ENCODE data around the gene SEC63. TPM values are rescaled to one million over a fixed set of nuclear protein-coding genes. Genes with fewer than 3 reads are reported as not detected.

The SEC63 gene
- total RNA-seq, 1 experiment from 2014 or later, result 51.3 TPM

- H4K20me1 ChIP-seq (ENCODE audit: insufficient read depth), result no peaks in the 10 kb centered on the region
- no peak for TF ChIP-seq EZH2phosphoT487 (IDR thresholded peaks at IDR 0.05; ENCODE audit: borderline replicate concordance)
- no peak for TF ChIP-seq CEBPB (IDR thresholded peaks at IDR 0.05; ENCODE audit: low read depth)
- TF ChIP-seq SRF (IDR thresholded peaks at IDR 0.05; ENCODE audit: low read depth), result no peak
- no peak for TF ChIP-seq REST (IDR thresholded peaks at IDR 0.05; ENCODE audit: low read depth)
- no peak for TF ChIP-seq SIN3A (IDR thresholded peaks at IDR 0.05; ENCODE audit: low read depth)
- H3K27me3 ChIP-seq (ENCODE audit: insufficient read depth, low read length), result no peaks in the 10 kb centered on the region
- ChIA-PET CTCF (no interaction called here), RAD21 (ENCODE audit: low non-redundant PET in 1 of 2, low total read pairs in 2 of 2, uncharacterized antibody in 2 of 2, unreplicated experiment in 2 of 2) (no interaction called here), POLR2A (no interaction called here)
- H3K9ac ChIP-seq (ENCODE audit: low read length), result no peak overlapping the region
- H3K4me3 ChIP-seq (replicated peaks in 1 of 2; ENCODE audit: low read depth in 1 of 2, low read length in 2 of 2), result no peak overlapping the region
- H3K9me2 ChIP-seq (ENCODE audit: insufficient read depth), result no peaks in the 10 kb centered on the region
- H2AFZ ChIP-seq (ENCODE audit: low read depth, low read length, poor library complexity, severe bottlenecking), result no peak overlapping the region
- no peak for DNase-seq (ENCODE audit: low read depth, low spot score)
- no peaks in the 10 kb centered on the region for H3K9me3 ChIP-seq (ENCODE audit: control insufficient read depth in 1 of 2, insufficient read depth in 1 of 2, low read depth in 1 of 2, low read length in 2 of 2)
- ATAC-seq, result no peak
- no peak overlapping the region for H3K4me2 ChIP-seq (ENCODE audit: low read length)
- H3K4me1 ChIP-seq (ENCODE audit: control insufficient read depth in 1 of 2, insufficient read depth in 2 of 2, low read length in 2 of 2), result no peaks in the 10 kb centered on the region
- H3K27ac ChIP-seq (ENCODE audit: low read depth, low read length), result no peak overlapping the region
- H3K79me2 ChIP-seq (ENCODE audit: insufficient read depth, low read length), result no peaks in the 10 kb centered on the region
- peaks cover 5 to 23% of the 10 kb centered on the region in 2 experiments; a peak in 3 of 4 replicates for H3K36me3 ChIP-seq (ENCODE audit: control insufficient read depth in 1 of 2, insufficient read depth in 2 of 2, low read length in 2 of 2)
- no TSS peak for BruUV-seq (replicated peaks)
- intact Hi-C loops (cut with micrococcal nuclease), result no loop called here
Observed at GRCh38 chr6:107877968-107878367, 80.0 kb downstream of the SEC63 start.

GRCh38 chr6:107871976-107872375 is 86.0 kb downstream of the SEC63 start:
- H3K4me1 ChIP-seq (ENCODE audit: control insufficient read depth in 1 of 2, insufficient read depth in 2 of 2, low read length in 2 of 2), result no peaks in the 10 kb centered on the region
- intact Hi-C loops (cut with micrococcal nuclease), result no loop called here
- no peaks in the 10 kb centered on the region for H3K9me3 ChIP-seq (ENCODE audit: control insufficient read depth in 1 of 2, insufficient read depth in 1 of 2, low read depth in 1 of 2, low read length in 2 of 2)
- TF ChIP-seq EZH2phosphoT487 (IDR thresholded peaks at IDR 0.05; ENCODE audit: borderline replicate concordance) (no peak), CTCF (IDR thresholded peaks at IDR 0.05 in 2 of 3, conservative IDR thresholded peaks at IDR 0.05 in 1 of 3; ENCODE audit: borderline replicate concordance in 1 of 3, insufficient read depth in 1 of 3, low read depth in 2 of 3, low read length in 2 of 3) (no peak), YY1 (IDR thresholded peaks at IDR 0.05; ENCODE audit: extremely low read depth, insufficient replicate concordance, low read depth, low read length) (no peak), ELF1 (IDR thresholded peaks at IDR 0.05; ENCODE audit: borderline replicate concordance, low read depth) (no peak), SIN3A (IDR thresholded peaks at IDR 0.05; ENCODE audit: low read depth) (no peak), ATF3 (IDR thresholded peaks at IDR 0.05) (no peak), MAX (IDR thresholded peaks at IDR 0.05) (no peak), EGR1 (IDR thresholded peaks at IDR 0.05; ENCODE audit: low read depth) (no peak)
- no peaks in the 10 kb centered on the region for H4K20me1 ChIP-seq (ENCODE audit: insufficient read depth)
- H3K79me2 ChIP-seq (ENCODE audit: insufficient read depth, low read length), result no peaks in the 10 kb centered on the region
- H3K9ac ChIP-seq (ENCODE audit: low read length), result no peak overlapping the region
- no peak overlapping the region for H3K27ac ChIP-seq (ENCODE audit: low read depth, low read length)
- POLR2A ChIA-PET, result no interaction called here
- ATAC-seq (no peak), DNase-seq (ENCODE audit: low read depth, low spot score) (no peak)
- RAD21 ChIA-PET (ENCODE audit: low non-redundant PET in 1 of 2, low total read pairs in 2 of 2, uncharacterized antibody in 2 of 2, unreplicated experiment in 2 of 2), result no interaction called here
- BruUV-seq (replicated peaks), result no TSS peak
- H2AFZ ChIP-seq (ENCODE audit: low read depth, low read length, poor library complexity, severe bottlenecking), result no peak overlapping the region
- H3K4me2 ChIP-seq (ENCODE audit: low read length), result no peak overlapping the region
- H3K4me3 ChIP-seq (replicated peaks in 1 of 2; ENCODE audit: low read depth in 1 of 2, low read length in 2 of 2), result no peak overlapping the region
- CTCF ChIA-PET, result no interaction called here
- no peaks in the 10 kb centered on the region for H3K9me2 ChIP-seq (ENCODE audit: insufficient read depth)
- peaks cover 11% of the 10 kb centered on the region in 2 experiments; a peak in 2 of 4 replicates for H3K36me3 ChIP-seq (ENCODE audit: control insufficient read depth in 1 of 2, insufficient read depth in 2 of 2, low read length in 2 of 2)
- no peaks in the 10 kb centered on the region for H3K27me3 ChIP-seq (ENCODE audit: insufficient read depth, low read length)

Measured in HCT116 (cell line).